Uterus (tissue), 2 donors: Measurements from ENCODE around the gene NEURL1B.

Experiments used
- CTCF ChIP-seq, 4 experiments: fragments of 200-600 bp in 2 of 4; fragments of 450-650 bp in 2 of 4; sonication (generic) in 2 of 4; IDR thresholded peaks; one replicate each; pipeline ENCODE4 v1.5.1; 2016 to 2019; ENCODE audit warnings: antibody characterized with exemption in 4 of 4, mild to moderate bottlenecking in 2 of 4, moderate library complexity in 1 of 4
- POLR2A ChIP-seq, 2 donors: fragments of 450-650 bp; IDR thresholded peaks; one replicate each; pipeline ENCODE4 v1.6.1; 2016; ENCODE audit warnings: antibody characterized with exemption in 2 of 2, mild to moderate bottlenecking in 1 of 2, moderate library complexity in 1 of 2

GRCh38 chr5:172732201-172732865, 91.3 kb downstream of the NEURL1B start:
- TF ChIP-seq CTCF (IDR thresholded peaks at IDR 0.05) (no peak), POLR2A (IDR thresholded peaks at IDR 0.05) (no peak)
